ENCODE results near the gene MCCC1. TPM values are rescaled to one million over a fixed set of nuclear protein-coding genes. Genes with fewer than 3 reads are reported as not detected.
A peak's percentile ranks its signal among the peaks of the same experiment; 100 is the strongest.

Gene MCCC1
- total and polyA plus RNA-seq, 10 of the 15 experiments (the other 5 are each of a cell fraction or from before 2014, with no cell fraction given) = 35.0 to 71.7 (median 47.0) TPM

DNA sequence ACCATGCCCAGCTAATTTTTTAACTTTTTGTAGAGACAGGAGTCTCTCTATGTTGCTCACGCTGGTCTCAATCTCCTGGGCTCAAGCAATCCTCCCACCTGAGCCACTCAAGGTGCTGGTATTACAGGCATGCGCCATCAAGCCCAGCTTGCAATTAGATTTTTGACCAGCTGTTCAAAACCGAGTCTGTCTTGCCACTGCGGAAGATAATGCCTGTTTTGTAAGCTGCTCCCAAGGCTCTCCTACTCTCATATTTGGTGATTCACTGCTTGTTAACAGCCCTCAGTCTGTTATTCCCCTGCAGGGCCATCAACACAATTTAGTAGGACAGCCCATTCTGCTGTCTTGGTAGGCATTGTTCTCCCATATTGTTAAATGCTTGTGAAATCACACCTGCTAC, 17.8 kb upstream of the MCCC1 start:
- ATAC-seq (no peak), DNase-seq (ENCODE audit: low read depth, low spot score) (no peak), FAIRE-seq (no peak)
- intact Hi-C loops (cut with micrococcal nuclease; ENCODE audit: unreplicated experiment) (loop anchor here (5.0 kb wide), 1 partner anchor 405 kb away; no protein-coding TSS in a partner anchor), in situ Hi-C loops (cut with MboI) (no loop called here)
- ChIA-PET RAD21 (ENCODE audit: unreplicated experiment) (interaction anchor here (2.9 kb wide), 1 partner anchor 403 kb away, joined by 14 read pairs; no protein-coding TSS in a partner anchor), SMC1A (ENCODE audit: uncharacterized antibody, unreplicated experiment) (interaction anchor here (0.9 to 3.3 kb wide), 4 partner anchors 11 to 406 kb away, joined by 3 to 14 read pairs (median 5); no protein-coding TSS in a partner anchor), CTCF (interaction anchor here (0.6 to 4.8 kb wide), 6 partner anchors 67 to 500 kb away, joined by 3 to 38 read pairs (median 5); no protein-coding TSS in a partner anchor), POLR2A (interaction anchor here (0.6 kb wide), 1 partner anchor 145 kb away, joined by 5 read pairs; no protein-coding TSS in a partner anchor)
- no TSS peak for BruUV-seq (replicated peaks)
- Histone ChIP-seq H3K4me3 (no peak overlapping the region), H3K79me2 (ENCODE audit: control insufficient read depth, insufficient read depth, low read length) (no peaks in the 10 kb centered on the region), H3K27me3 (replicated peaks in 1 of 2; ENCODE audit: control insufficient read depth in 2 of 2, insufficient read depth in 2 of 2, low read length in 1 of 2) (no peaks in the 10 kb centered on the region), H3K4me1 (ENCODE audit: control insufficient read depth, insufficient read depth, low read length) (peaks cover 3% of the 10 kb centered on the region; the same call in 1 of the 2 replicates), H3K4me2 (ENCODE audit: control insufficient read depth, insufficient read depth) (no peak overlapping the region), H3K27ac (ENCODE audit: control insufficient read depth, insufficient read depth) (no peak overlapping the region), H2AFZ (ENCODE audit: control insufficient read depth, low read depth, low read length) (no peak overlapping the region), H3K9ac (ENCODE audit: control insufficient read depth, insufficient read depth, low read length) (no peak overlapping the region), H3K9me3 (replicated peaks; ENCODE audit: control insufficient read depth, insufficient read depth, low read length) (no peaks in the 10 kb centered on the region), H4K20me1 (ENCODE audit: control insufficient read depth, insufficient read depth) (no peaks in the 10 kb centered on the region), H3K36me3 (ENCODE audit: control insufficient read depth in 2 of 2, insufficient read depth in 2 of 2, low read length in 1 of 2) (no peaks in the 10 kb centered on the region; a peak in 1 of 4 replicates)
- TF ChIP-seq MYC (IDR thresholded peaks at IDR 0.05; ENCODE audit: insufficient read depth, insufficient read length, insufficient replicate concordance, low read length, severe bottlenecking) = no peak
- 95% methylated on average over 4 of the region's 4 CpGs for WGBS (ENCODE audit: insufficient coverage, insufficient replicate concordance, low lambda C conversion rate, missing lambda C conversion rate)

DNA sequence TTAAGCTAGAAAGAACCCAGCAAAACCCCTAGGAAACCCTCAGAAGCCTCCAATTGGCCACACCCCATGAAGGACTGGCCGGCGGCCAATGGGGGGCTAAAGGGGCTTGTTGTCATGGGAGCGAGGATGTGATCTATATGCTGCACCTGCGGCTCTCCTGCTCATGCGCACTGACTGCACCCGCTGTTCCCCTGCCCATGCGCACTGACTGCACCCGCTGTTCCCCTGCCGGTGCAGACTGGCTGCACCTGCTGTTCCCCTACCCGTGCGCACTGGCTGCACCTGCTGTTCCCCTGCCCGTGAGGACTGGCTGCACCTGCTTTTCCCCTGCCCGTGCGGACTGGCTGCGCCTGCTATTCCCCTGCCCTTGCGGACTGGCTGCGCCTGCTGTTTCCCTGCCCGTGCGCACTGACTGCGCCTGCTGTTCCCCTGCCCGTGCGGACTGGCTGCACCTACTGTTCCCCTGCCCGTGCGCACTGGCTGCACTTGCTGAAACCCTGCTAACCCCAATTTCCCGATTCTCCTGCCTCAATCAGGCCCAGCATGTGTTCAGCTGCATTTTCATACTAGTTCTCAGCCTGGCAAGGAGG, 16.8 kb upstream of the MCCC1 start:
- Histone ChIP-seq H3K36me3 (ENCODE audit: control insufficient read depth in 2 of 2, insufficient read depth in 2 of 2, low read length in 1 of 2) (no peaks in the 10 kb centered on the region; a peak in 1 of 4 replicates), H3K27me3 (replicated peaks in 1 of 2; ENCODE audit: control insufficient read depth in 2 of 2, insufficient read depth in 2 of 2, low read length in 1 of 2) (no peaks in the 10 kb centered on the region), H3K27ac (ENCODE audit: control insufficient read depth, insufficient read depth) (no peak overlapping the region), H3K9ac (ENCODE audit: control insufficient read depth, insufficient read depth, low read length) (no peak overlapping the region), H2AFZ (ENCODE audit: control insufficient read depth, low read depth, low read length) (peak overlapping the region; percentile 63), H3K4me3 (peak overlapping the region; percentile 45), H3K79me2 (ENCODE audit: control insufficient read depth, insufficient read depth, low read length) (no peaks in the 10 kb centered on the region), H4K20me1 (ENCODE audit: control insufficient read depth, insufficient read depth) (no peaks in the 10 kb centered on the region), H3K4me2 (ENCODE audit: control insufficient read depth, insufficient read depth) (peak overlapping the region; percentile 73), H3K9me3 (replicated peaks; ENCODE audit: control insufficient read depth, insufficient read depth, low read length) (no peaks in the 10 kb centered on the region), H3K4me1 (ENCODE audit: control insufficient read depth, insufficient read depth, low read length) (peaks cover 3% of the 10 kb centered on the region; the same call in 1 of the 2 replicates)
- in situ Hi-C loops (cut with MboI) = no loop called here
- ChIA-PET SMC1A (ENCODE audit: uncharacterized antibody, unreplicated experiment) (interaction anchor here (1.0 kb wide), 1 partner anchor 270 kb away, joined by 3 read pairs; no protein-coding TSS in a partner anchor), CTCF (interaction anchor here (0.6 to 4.8 kb wide), 6 partner anchors 61 to 499 kb away, joined by 3 to 38 read pairs (median 5); no protein-coding TSS in a partner anchor), POLR2A (interaction anchor here (0.6 kb wide), 1 partner anchor 41 kb away, joined by 3 read pairs; no protein-coding TSS in a partner anchor), RAD21 (ENCODE audit: unreplicated experiment) (interaction anchor here (0.7 to 2.9 kb wide), 3 partner anchors 8 to 402 kb away, joined by 3 to 14 read pairs (median 3); no protein-coding TSS in a partner anchor)
- intact Hi-C loops (cut with micrococcal nuclease; ENCODE audit: unreplicated experiment) = loop anchor here (5.0 kb wide), 1 partner anchor 404 kb away; no protein-coding TSS in a partner anchor
- 9% methylated on average over 24 of the region's 25 CpGs for WGBS (ENCODE audit: insufficient coverage, insufficient replicate concordance, low lambda C conversion rate, missing lambda C conversion rate)
- no TSS peak for BruUV-seq (replicated peaks)
- FAIRE-seq = peak; percentile 92
- ATAC-seq = peak; percentile 96
- DNase-seq (ENCODE audit: low read depth, low spot score) = no peak
- TF ChIP-seq IKZF1 (conservative IDR thresholded peaks at IDR 0.05) (peak; percentile 80), NFYB (IDR thresholded peaks at IDR 0.05; ENCODE audit: insufficient read depth, low read depth, low read length) (peak; percentile 81; the same call in 1 of the 2 replicates), ATF3 (IDR thresholded peaks at IDR 0.05; ENCODE audit: borderline replicate concordance, extremely low read depth, low read depth, low read length) (no peak), SREBF2 (IDR thresholded peaks at IDR 0.05; ENCODE audit: low read length) (no peak), BHLHE40 (IDR thresholded peaks at IDR 0.05; ENCODE audit: borderline replicate concordance in 1 of 2, low read depth in 2 of 2, low read length in 1 of 2) (peak; percentile 50 to 67; a peak in 1 of 4 replicates), NFIC (IDR thresholded peaks at IDR 0.05; ENCODE audit: low read depth, low read length) (no peak), HDAC6 (IDR thresholded peaks at IDR 0.05; ENCODE audit: unreplicated experiment) (peak; percentile 85), RFX5 (IDR thresholded peaks at IDR 0.05; ENCODE audit: low read depth, low read length) (no peak), TCF12 (IDR thresholded peaks at IDR 0.05; ENCODE audit: low read depth, low read length) (peak; percentile 96), SP1 (IDR thresholded peaks at IDR 0.05; ENCODE audit: low read depth, low read length) (peak; percentile 55), NRF1 (conservative IDR thresholded peaks at IDR 0.05; ENCODE audit: low read depth, low read length) (peak; percentile 68), POLR2A (IDR thresholded peaks at IDR 0.05; ENCODE audit: low read depth, low read length) (peak; percentile 50; the same call in 1 of the 2 replicates)
- TF ChIP-seq, protein P1, sequence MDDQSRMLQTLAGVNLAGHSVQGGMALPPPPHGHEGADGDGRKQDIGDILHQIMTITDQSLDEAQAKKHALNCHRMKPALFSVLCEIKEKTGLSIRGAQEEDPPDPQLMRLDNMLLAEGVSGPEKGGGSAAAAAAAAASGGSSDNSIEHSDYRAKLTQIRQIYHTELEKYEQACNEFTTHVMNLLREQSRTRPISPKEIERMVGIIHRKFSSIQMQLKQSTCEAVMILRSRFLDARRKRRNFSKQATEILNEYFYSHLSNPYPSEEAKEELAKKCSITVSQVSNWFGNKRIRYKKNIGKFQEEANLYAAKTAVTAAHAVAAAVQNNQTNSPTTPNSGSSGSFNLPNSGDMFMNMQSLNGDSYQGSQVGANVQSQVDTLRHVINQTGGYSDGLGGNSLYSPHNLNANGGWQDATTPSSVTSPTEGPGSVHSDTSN (IDR thresholded peaks at IDR 0.05; ENCODE audit: insufficient replicate concordance, low read depth, low read length) = peak; percentile 87

Data from GM12878 (cell line).